Measurements from ENCODE around the gene GNAZ.

The GNAZ gene

GRCh38 chr22:23142546-23143105, 72.3 kb downstream of the GNAZ start:
- DNase-seq = no peak

DNA sequence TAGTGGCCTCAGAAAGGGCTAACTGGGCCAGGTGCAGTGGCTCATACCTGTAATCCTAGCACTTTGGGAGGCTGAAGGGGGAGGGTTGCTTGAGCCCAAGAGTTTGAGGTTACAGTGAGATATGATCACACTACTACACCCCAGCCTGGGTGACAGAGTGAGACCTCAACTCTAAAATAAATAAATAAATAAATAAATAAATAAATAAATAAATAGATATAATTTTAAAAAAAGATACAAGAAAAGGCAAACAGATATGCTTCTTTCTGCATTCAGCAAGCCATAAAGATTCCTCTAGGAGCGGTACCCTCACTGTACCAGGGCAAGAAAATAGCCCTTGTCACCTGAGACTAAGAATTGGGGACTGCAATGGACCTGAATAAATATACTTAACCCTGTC, 72.8 kb downstream of the GNAZ start:
- DNase-seq = no peak

GRCh38 chr22:23144432-23144831, 74.1 kb downstream of the GNAZ start:
- no peak for DNase-seq

DNA sequence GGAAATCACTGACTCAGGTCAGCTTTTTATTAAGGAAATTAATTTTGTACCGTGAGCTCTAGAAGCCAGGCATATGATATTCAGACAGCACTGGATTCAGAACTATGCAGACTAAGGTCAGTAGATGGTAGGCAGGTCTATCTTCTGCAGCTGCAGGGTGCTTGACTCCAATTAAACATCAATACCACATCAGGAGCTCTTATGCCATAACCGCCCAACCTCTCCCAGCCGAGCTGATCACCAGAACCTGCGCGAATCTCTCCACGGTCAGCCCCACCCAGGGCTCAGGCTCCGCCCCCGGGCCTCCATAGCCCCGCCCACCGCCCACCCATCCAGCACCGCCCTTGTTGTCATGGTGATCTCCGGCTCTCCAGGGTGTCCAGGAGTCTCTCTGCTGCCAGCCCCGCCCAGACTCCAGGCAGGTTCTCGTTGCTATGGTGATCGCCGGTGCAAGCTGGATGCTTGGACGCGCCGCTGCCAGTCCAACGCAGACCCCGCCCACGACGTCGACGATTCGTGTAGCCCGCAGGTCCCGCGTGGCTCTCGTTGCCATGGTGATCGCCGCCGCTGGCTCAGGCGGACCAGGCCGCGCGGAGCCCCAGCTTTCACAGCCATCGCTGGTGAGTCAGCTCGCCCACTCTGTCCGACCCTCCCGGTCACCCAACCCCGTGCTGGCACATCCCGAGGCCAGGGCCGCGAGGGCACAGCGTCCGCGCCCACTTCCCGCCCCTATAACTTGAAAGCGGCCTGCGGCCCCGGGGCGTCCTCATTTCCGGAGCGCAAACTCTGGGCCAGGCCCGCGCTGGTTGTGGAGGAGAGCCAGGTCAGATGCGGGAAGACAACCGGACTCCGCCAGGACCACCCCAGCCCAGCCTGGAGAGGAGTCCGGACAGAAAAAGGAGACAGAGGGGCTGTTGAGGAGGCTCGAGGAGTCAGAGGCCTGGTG, 74.9 kb downstream of the GNAZ start, which contains the start of gene RAB36:
Gene RAB36 (plus strand): TSS at position 546 of the 946 bp plus-strand sequence. CDS start 1,140 bp downstream, outside the sequence.
- DNase-seq = peak; percentile 97 to 98

GRCh38 chr22:23145878-23146470, 75.7 kb downstream of the GNAZ start:
- no peak for DNase-seq

DNA sequence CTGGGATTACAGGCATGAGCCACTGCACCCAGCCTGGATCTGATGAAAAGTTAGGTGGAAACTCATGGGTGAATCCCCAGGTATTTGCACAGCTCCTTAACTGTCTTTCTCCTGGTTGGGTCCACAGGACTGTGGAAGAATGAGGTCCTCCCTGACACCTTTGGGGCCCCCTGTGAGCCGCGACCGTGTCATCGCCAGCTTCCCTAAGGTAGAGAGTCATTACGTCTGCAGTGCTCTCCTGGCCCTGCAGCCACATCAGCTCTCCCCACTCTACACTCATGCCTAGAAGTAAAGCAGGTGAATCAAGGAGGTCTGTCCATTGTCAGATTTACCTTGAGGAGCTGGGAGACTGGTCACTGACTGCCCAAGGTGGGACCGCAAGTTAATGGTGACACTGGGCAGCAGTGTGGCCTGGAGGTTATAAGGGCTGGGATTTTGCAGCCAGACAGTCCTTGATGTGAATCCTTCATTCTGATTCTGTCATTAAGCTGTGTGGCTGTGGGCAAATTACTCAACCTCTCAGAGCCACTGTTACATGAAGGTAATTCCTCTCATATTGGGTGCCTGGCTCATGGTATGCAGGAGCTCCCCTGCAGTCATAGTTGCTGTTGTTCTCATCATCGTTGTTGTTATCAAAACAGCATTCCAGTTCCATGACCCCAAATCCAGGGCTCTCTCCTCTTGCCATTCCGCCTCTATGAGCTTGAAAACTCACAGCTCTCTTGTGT, 76.3 kb downstream of the GNAZ start:
- no peak for DNase-seq

GRCh38 chr22:23147617-23148387, 77.5 kb downstream of the GNAZ start:
- no peak for DNase-seq

GRCh38 chr22:23149743-23150238, 79.5 kb downstream of the GNAZ start:
- no peak for DNase-seq

DNA sequence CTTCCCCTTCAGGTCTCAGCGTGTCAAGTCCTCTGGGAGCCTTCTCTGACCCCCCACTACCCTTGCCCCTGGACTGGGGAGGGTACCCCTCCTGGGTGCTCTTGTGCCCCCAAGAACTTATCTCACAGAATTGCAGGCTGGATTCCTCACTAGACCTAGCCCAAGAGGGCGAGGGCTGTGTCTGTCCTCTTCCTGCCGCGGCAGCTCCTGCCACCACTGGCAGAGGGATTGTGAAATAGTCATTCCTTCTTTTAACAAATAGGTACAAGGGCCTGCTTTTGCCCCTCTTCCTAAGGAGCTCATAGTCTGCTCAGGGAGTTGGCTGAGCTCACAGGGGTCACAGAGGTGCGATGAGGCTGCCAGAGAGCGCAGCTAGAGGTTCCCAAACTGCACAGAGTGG, 80.4 kb downstream of the GNAZ start:
- no peak for DNase-seq

GRCh38 chr22:23151827-23152226, 81.5 kb downstream of the GNAZ start:
- DNase-seq = no peak

DNA sequence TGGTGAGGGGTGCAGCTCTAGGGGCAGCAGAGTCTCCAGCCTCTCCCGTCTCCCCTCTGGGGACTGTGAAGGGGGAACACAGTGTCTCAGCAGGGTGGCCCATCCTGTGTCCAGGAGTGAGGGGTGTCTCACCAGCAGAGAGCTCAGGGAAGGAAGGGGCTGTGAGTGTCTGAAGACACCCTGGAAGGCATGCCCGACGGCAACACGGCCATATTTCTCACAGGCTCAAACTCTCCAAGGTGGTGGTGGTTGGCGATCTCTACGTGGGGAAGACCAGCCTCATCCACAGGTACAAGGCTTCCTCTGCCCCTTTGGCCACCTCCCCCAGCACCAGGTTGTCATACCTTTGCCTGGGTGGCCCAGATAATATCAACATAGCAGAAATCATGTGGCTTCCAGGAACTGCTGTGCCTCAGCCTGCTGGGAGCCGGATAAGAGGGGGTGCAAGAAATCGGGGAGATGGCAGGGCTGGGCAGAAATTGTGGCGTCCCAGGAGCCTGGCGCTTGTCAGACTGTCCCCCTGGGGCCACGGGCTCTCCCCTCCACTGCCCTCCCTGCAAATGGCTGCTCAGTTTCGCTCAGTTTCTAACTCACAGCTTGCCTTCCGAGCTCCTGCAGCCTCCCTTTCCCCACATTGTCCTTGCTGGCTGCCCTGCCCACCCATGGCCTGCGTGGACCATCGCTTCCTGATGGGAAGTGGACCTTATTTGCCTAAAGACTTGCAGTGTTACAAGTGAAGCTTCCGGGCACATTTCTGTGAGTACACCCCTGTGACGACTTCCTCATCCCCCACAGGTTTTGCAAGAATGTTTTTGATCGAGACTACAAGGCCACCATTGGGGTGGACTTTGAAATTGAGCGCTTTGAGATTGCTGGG, 82.2 kb downstream of the GNAZ start:
- DNase-seq = peak in 1 of 2 donors; percentile 40

- no peak for DNase-seq
These were observed 83.7 kb downstream of the GNAZ start for GRCh38 chr22:23153994-23154393.

DNA sequence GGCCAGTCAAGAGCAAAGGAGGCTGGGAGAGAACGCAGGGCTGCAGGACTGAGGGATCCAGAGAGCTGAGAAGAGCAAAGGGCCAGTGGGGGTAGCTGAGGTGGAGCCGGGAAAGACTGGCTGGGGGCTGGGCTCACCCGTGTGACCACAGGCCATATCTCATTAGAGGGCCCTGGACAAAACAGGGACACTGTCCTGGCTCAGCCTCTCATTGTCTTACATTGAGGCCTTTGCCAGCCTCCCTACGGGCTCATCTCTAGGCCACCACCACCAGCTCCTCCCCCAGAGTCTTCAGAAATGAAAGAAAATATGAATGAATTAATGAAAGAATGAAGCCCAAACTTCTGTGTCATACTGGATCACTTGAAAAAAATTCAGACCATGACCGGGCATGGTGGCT, 84.1 kb downstream of the GNAZ start:
- DNase-seq = no peak

DNA sequence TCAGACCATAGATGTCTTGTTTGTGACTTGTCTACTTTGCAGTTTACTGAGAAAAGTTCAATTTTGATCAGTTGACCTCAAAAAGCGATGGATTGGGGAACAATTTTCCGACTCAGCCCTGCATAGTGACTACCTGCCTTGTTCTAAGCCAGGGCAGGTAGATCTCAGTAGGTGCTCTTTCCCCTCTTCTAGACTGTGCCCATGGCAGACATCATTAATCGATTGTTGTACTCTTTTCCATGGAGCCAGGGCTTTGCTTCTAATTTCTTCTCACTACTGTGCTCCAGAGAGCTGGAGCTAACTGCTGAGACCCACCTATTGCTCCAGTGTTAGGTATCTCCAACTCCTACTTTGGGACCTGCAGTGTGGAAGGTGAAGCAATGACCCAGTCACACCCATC, 84.8 kb downstream of the GNAZ start:
- DNase-seq = no peak

DNA sequence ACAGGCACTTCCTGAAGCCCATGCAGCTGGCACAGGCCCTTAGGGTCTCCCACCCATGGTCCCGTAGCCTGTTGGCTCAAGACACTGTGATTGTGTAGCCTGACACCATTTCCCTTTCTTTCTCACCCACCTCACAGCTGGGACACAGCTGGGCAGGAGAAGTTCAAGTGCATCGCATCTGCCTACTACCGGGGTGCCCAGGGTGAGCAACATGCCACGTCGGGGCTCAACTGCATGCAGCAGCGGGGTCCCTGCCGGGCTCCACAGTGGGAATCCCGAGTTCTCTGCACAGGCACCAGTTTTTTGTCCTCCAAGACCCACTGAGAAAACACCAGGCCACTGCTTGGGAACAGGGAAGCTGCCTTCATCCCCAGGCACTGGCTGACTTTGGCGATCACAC, 85.5 kb downstream of the GNAZ start:
- no peak for DNase-seq

DNA sequence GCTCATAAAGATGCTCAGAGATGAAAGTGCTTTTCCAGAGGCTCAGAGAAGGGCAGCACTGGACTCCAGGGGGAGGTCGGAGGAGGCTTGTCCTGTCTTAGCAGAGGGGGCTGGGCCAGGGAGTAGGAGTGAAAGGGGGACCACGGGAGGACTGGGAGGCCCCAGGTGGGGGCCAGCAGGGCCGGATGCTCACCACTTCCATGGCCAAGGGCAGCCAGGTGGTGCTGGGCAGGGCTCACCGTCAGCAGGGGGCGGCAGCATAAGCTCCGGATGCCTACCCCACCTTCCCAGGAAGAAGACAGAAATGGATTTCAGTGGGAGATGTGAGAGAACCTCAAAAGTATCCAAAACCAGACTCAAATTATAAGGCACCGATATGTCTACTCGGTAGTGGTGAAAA, 86.0 kb downstream of the GNAZ start:
- DNase-seq = no peak

GRCh38 chr22:23157560-23158515, 87.5 kb downstream of the GNAZ start:
- DNase-seq = no peak

DNA sequence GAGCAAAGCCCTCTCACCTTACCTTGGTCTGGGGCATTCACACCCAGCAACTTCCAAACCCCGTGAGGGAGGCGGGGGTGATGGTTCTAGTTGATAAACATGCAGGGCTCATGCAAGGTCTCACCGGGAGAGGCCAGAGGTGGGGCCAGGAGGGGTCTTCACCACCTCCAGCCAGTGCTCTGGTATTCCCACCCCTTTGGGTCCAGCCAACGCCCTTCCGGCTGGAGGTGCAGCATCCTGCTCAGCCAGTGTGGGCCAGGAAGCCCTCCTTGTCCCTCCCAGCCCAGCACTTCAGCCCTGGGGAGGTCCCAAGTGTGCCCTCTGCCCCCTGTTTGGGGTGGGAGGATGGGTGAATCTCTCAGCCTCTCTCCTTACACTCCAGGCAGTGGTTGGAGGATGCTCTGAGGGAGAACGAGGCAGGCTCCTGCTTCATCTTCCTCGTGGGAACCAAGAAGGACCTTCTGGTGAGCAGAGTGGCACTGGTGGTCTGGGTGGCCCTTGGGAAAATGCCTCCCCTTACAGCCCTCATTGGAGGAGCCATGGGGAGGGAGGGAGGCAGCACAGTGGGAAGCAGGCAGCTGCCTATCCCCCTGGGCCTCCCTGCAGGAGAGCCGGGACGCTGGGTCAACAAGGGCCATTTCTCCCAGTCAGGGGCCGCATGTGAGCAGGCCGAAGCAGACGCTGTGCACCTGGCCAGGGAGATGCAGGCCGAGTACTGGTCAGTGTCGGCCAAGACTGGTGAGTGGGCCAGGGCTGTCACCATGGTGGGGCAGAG, 88.4 kb downstream of the GNAZ start:
- DNase-seq = no peak

GRCh38 chr22:23159291-23159630, 88.9 kb downstream of the GNAZ start:
- DNase-seq = no peak
